ENCODE results near the gene ST8SIA1. TPM values are rescaled to one million over a fixed set of nuclear protein-coding genes. Genes with fewer than 3 reads are reported as not detected.
"Not testable (repeated sequence)": the region's sequence is repeated elsewhere in the genome, so short reads cannot be mapped to it uniquely, and the experiment has no call there.

Gene ST8SIA1
- 0.35 and 0.48 TPM in 2 replicates for polyA plus RNA-seq (2013)

GRCh38 chr12:22334410-22335100 is at the start of gene ST8SIA1:
TSS of gene ST8SIA1 (minus strand) at chr12:22334707. CDS start at chr12:22334232, 475 bp downstream.
- no peaks in the 10 kb centered on the region for H3K79me2 ChIP-seq (ENCODE audit: control insufficient read depth, insufficient read depth, low read length, poor library complexity)
- H2AK5ac ChIP-seq (ENCODE audit: low read length) = no peak within 1 kb of the TSS
- no peak within 1 kb of the TSS for H4K91ac ChIP-seq (ENCODE audit: low read depth, low read length)
- H3K9me3 ChIP-seq (ENCODE audit: insufficient read depth, low read depth, low read length) = peaks cover 2% of the 10 kb centered on the region
- peak within 1 kb of the TSS; percentile 67 for H3K4me3 ChIP-seq (ENCODE audit: low read depth, low read length)
- H3K4me2 ChIP-seq (ENCODE audit: low read length) = peak within 1 kb of the TSS; percentile 73
- H2AFZ ChIP-seq (ENCODE audit: insufficient read depth, low read length, poor library complexity) = peak within 1 kb of the TSS; percentile 44
- no peak within 1 kb of the TSS for H3K23ac ChIP-seq (ENCODE audit: low read length)
- H3K9ac ChIP-seq (ENCODE audit: low read length) = no peak within 1 kb of the TSS
- H3K79me1 ChIP-seq (ENCODE audit: low read length) = peaks cover under 1% of the 10 kb centered on the region
- H2BK5ac ChIP-seq (ENCODE audit: low read depth, low read length, poor library complexity) = no peak within 1 kb of the TSS
- no peak within 1 kb of the TSS for H3K27ac ChIP-seq (ENCODE audit: low read depth, low read length)
- no peak for DNase-seq
- no peak within 1 kb of the TSS for H4K8ac ChIP-seq (ENCODE audit: low read depth, low read length)
- H3K4ac ChIP-seq (ENCODE audit: low read depth, low read length) = no peak within 1 kb of the TSS
- H2BK12ac ChIP-seq (ENCODE audit: low read length) = no peak within 1 kb of the TSS
- H3K4me1 ChIP-seq (ENCODE audit: control insufficient read depth in 1 of 2, insufficient read depth in 2 of 2, low read length in 2 of 2) = peaks cover 11% of the 10 kb centered on the region in 2 experiments
- no CpG with 5 or more reads among the region's 70 CpGs for whole genome bisulfite sequencing (ENCODE audit: extremely low coverage, insufficient coverage, insufficient read length)
- no peak within 1 kb of the TSS for H2BK120ac ChIP-seq (ENCODE audit: insufficient read depth, low read length, poor library complexity)
- peaks cover 23% of the 10 kb centered on the region for H3K27me3 ChIP-seq (ENCODE audit: insufficient read depth, low read length)
- no peak within 1 kb of the TSS for H3K18ac ChIP-seq (ENCODE audit: low read length)
- H3K36me3 ChIP-seq (ENCODE audit: control insufficient read depth in 1 of 2, insufficient read depth in 2 of 2, low read length in 2 of 2) = no peaks in the 10 kb centered on the region
- no peak within 1 kb of the TSS for H3K14ac ChIP-seq (ENCODE audit: low read length)
- no peak within 1 kb of the TSS for H4K12ac ChIP-seq (ENCODE audit: low read depth, low read length)

- Histone ChIP-seq H4K8ac (ENCODE audit: low read depth, low read length) (no peak overlapping the region), H3K4me3 (ENCODE audit: low read depth, low read length) (no peak overlapping the region), H3K27ac (ENCODE audit: low read depth, low read length) (no peak overlapping the region), H4K91ac (ENCODE audit: low read depth, low read length) (no peak overlapping the region), H3K36me3 (ENCODE audit: control insufficient read depth in 1 of 2, insufficient read depth in 2 of 2, low read length in 2 of 2) (no peaks in the 10 kb centered on the region), H3K4ac (ENCODE audit: low read depth, low read length) (no peak overlapping the region), H3K4me2 (ENCODE audit: low read length) (no peak overlapping the region), H2BK12ac (ENCODE audit: low read length) (no peak overlapping the region), H3K23ac (ENCODE audit: low read length) (no peak overlapping the region), H3K14ac (ENCODE audit: low read length) (no peak overlapping the region), H2BK120ac (ENCODE audit: insufficient read depth, low read length, poor library complexity) (no peak overlapping the region), H2AK5ac (ENCODE audit: low read length) (no peak overlapping the region), H2BK5ac (ENCODE audit: low read depth, low read length, poor library complexity) (no peak overlapping the region), H4K12ac (ENCODE audit: low read depth, low read length) (no peak overlapping the region), H3K79me2 (ENCODE audit: control insufficient read depth, insufficient read depth, low read length, poor library complexity) (no peaks in the 10 kb centered on the region), H2AFZ (ENCODE audit: insufficient read depth, low read length, poor library complexity) (no peak overlapping the region), H3K18ac (ENCODE audit: low read length) (no peak overlapping the region), H3K27me3 (ENCODE audit: insufficient read depth, low read length) (no peaks in the 10 kb centered on the region), H3K9me3 (ENCODE audit: insufficient read depth, low read depth, low read length) (no peaks in the 10 kb centered on the region), H3K9ac (ENCODE audit: low read length) (no peak overlapping the region), H3K4me1 (ENCODE audit: control insufficient read depth in 1 of 2, insufficient read depth in 2 of 2, low read length in 2 of 2) (no peaks in the 10 kb centered on the region), H3K79me1 (ENCODE audit: low read length) (no peaks in the 10 kb centered on the region)
- no peak for DNase-seq
- WGBS (ENCODE audit: extremely low coverage, insufficient coverage, insufficient read length) = no CpG with 5 or more reads among the region's 3 CpGs
Measured at GRCh38 chr12:22380031-22380430, 45.5 kb upstream of the ST8SIA1 start.

- H3K9me3 ChIP-seq (ENCODE audit: insufficient read depth, low read depth, low read length) = no peaks in the 10 kb centered on the region
- no peak overlapping the region for H4K12ac ChIP-seq (ENCODE audit: low read depth, low read length)
- H2BK12ac ChIP-seq (ENCODE audit: low read length) = no peak overlapping the region
- no peak overlapping the region for H3K27ac ChIP-seq (ENCODE audit: low read depth, low read length)
- H3K4ac ChIP-seq (ENCODE audit: low read depth, low read length) = no peak overlapping the region
- no peak overlapping the region for H2AFZ ChIP-seq (ENCODE audit: insufficient read depth, low read length, poor library complexity)
- H2BK5ac ChIP-seq (ENCODE audit: low read depth, low read length, poor library complexity) = no peak overlapping the region
- H3K14ac ChIP-seq (ENCODE audit: low read length) = no peak overlapping the region
- H3K4me3 ChIP-seq (ENCODE audit: low read depth, low read length) = no peak overlapping the region
- WGBS (ENCODE audit: extremely low coverage, insufficient coverage, insufficient read length) = no CpG with 5 or more reads among the region's 4 CpGs
- H2BK120ac ChIP-seq (ENCODE audit: insufficient read depth, low read length, poor library complexity) = no peak overlapping the region
- H3K9ac ChIP-seq (ENCODE audit: low read length) = no peak overlapping the region
- no peaks in the 10 kb centered on the region for H3K4me1 ChIP-seq (ENCODE audit: control insufficient read depth in 1 of 2, insufficient read depth in 2 of 2, low read length in 2 of 2)
- no peak overlapping the region for H3K18ac ChIP-seq (ENCODE audit: low read length)
- no peak overlapping the region for H3K23ac ChIP-seq (ENCODE audit: low read length)
- no peak overlapping the region for H3K4me2 ChIP-seq (ENCODE audit: low read length)
- no peaks in the 10 kb centered on the region for H3K79me2 ChIP-seq (ENCODE audit: control insufficient read depth, insufficient read depth, low read length, poor library complexity)
- H4K91ac ChIP-seq (ENCODE audit: low read depth, low read length) = no peak overlapping the region
- DNase-seq = peak; percentile 39 to 91
- no peaks in the 10 kb centered on the region for H3K27me3 ChIP-seq (ENCODE audit: insufficient read depth, low read length)
- no peaks in the 10 kb centered on the region for H3K36me3 ChIP-seq (ENCODE audit: control insufficient read depth in 1 of 2, insufficient read depth in 2 of 2, low read length in 2 of 2)
- H4K8ac ChIP-seq (ENCODE audit: low read depth, low read length) = no peak overlapping the region
- no peaks in the 10 kb centered on the region for H3K79me1 ChIP-seq (ENCODE audit: low read length)
- no peak overlapping the region for H2AK5ac ChIP-seq (ENCODE audit: low read length)
Measured at GRCh38 chr12:22377731-22378496, 43.4 kb upstream of the ST8SIA1 start.

GRCh38 chr12:22376596-22377150 is 42.2 kb upstream of the ST8SIA1 start:
- not testable (repeated sequence) for H2BK5ac ChIP-seq (ENCODE audit: low read depth, low read length, poor library complexity); H2BK12ac ChIP-seq (ENCODE audit: low read length); H3K9me3 ChIP-seq (ENCODE audit: insufficient read depth, low read depth, low read length); H3K18ac ChIP-seq (ENCODE audit: low read length); H3K14ac ChIP-seq (ENCODE audit: low read length); H3K4me2 ChIP-seq (ENCODE audit: low read length); H2BK120ac ChIP-seq (ENCODE audit: insufficient read depth, low read length, poor library complexity); H3K9ac ChIP-seq (ENCODE audit: low read length); H3K4me3 ChIP-seq (ENCODE audit: low read depth, low read length); H3K23ac ChIP-seq (ENCODE audit: low read length); H3K27ac ChIP-seq (ENCODE audit: low read depth, low read length); H4K8ac ChIP-seq (ENCODE audit: low read depth, low read length); H3K36me3 ChIP-seq (ENCODE audit: control insufficient read depth in 1 of 2, insufficient read depth in 2 of 2, low read length in 2 of 2); H2AFZ ChIP-seq (ENCODE audit: insufficient read depth, low read length, poor library complexity); H4K12ac ChIP-seq (ENCODE audit: low read depth, low read length); H3K4me1 ChIP-seq (ENCODE audit: control insufficient read depth in 1 of 2, insufficient read depth in 2 of 2, low read length in 2 of 2); H3K4ac ChIP-seq (ENCODE audit: low read depth, low read length); H3K79me2 ChIP-seq (ENCODE audit: control insufficient read depth, insufficient read depth, low read length, poor library complexity); H3K27me3 ChIP-seq (ENCODE audit: insufficient read depth, low read length); H2AK5ac ChIP-seq (ENCODE audit: low read length); H4K91ac ChIP-seq (ENCODE audit: low read depth, low read length); H3K79me1 ChIP-seq (ENCODE audit: low read length)
- WGBS (ENCODE audit: extremely low coverage, insufficient coverage, insufficient read length) = no CpG with 5 or more reads among the region's 44 CpGs
- peak; percentile 59 to 70 for DNase-seq

All from trophoblast cell (in vitro differentiated cells and primary cell).